Neural progenitor cell (in vitro differentiated cells): ENCODE results near the gene EGFR. TPM values are rescaled to one million over a fixed set of nuclear protein-coding genes. Genes with fewer than 3 reads are reported as not detected.

Experiments used
- DNase-seq: peaks from one replicate; pipeline ENCODE4 v3.0.0-alpha.2; 2016; ENCODE audit warnings: low spot score
- H2AFZ ChIP-seq: fragments of 200-600 bp; sonication (generic); replicated peaks from 2 replicates; pipeline ENCODE4 v1.6.1; 2016; ENCODE audit warnings: antibody characterized with exemption
- H3F3A ChIP-seq: fragments of 200-600 bp; sonication (generic); 2 replicates; pipeline ENCODE4 v1.6.1; 2016; ENCODE audit warnings: antibody characterized with exemption, low read depth
- H3K27ac ChIP-seq: fragments of 200-600 bp; sonication (generic); 2 replicates; pipeline ENCODE4 v1.5.1; 2016; ENCODE audit warnings: mild to moderate bottlenecking
- H3K27me3 ChIP-seq: fragments of 200-600 bp; sonication (generic); 2 replicates; pipeline ENCODE4 v1.6.1; 2016; ENCODE audit warnings: mild to moderate bottlenecking, moderate library complexity
- H3K36me3 ChIP-seq: fragments of 200-600 bp; sonication (generic); 2 replicates; pipeline ENCODE4 v1.5.1; 2016
- H3K4me1 ChIP-seq: fragments of 200-600 bp; sonication (generic); 2 replicates; pipeline ENCODE4 v1.6.1; 2016; ENCODE audit warnings: mixed run types
- H3K4me2 ChIP-seq: fragments of 200-600 bp; sonication (generic); 2 replicates; pipeline ENCODE4 v1.6.1; 2016
- H3K4me3 ChIP-seq: fragments of 200-600 bp; sonication (generic); 2 replicates; pipeline ENCODE4 v1.5.1; 2016
- H3K79me2 ChIP-seq: fragments of 200-600 bp; sonication (generic); 2 replicates; pipeline ENCODE4 v1.6.1; 2016; ENCODE audit warnings: low read depth
- H3K9ac ChIP-seq: fragments of 200-600 bp; sonication (generic); 2 replicates; pipeline ENCODE4 v1.6.1; 2016
- H3K9me3 ChIP-seq: fragments of 200-600 bp; sonication (generic); 2 replicates; pipeline ENCODE4 v1.5.1; 2016; ENCODE audit warnings: low read depth
- H4K20me1 ChIP-seq: fragments of 200-600 bp; sonication (generic); 2 replicates; pipeline ENCODE4 v1.6.1; 2016; ENCODE audit warnings: low read depth
- H3K27ac Mint-ChIP-seq: 3 replicates; pipeline ENCODE4 v1.8.0; 2021; ENCODE audit warnings: mixed read lengths
- H3K27me3 Mint-ChIP-seq: 2 replicates; pipeline ENCODE4 v1.8.0; 2022; ENCODE audit warnings: low read depth, mild to moderate bottlenecking, inconsistent platforms, moderate library complexity, mixed read lengths; ENCODE audit not compliant: insufficient read depth
- H3K36me3 Mint-ChIP-seq: 3 replicates; pipeline ENCODE4 v1.8.0; 2021; ENCODE audit warnings: mixed read lengths
- H3K4me1 Mint-ChIP-seq: 3 replicates; pipeline ENCODE4 v1.8.0; 2021; ENCODE audit warnings: mixed read lengths
- H3K4me3 Mint-ChIP-seq: 3 replicates; pipeline ENCODE4 v1.8.0; 2021; ENCODE audit warnings: mild to moderate bottlenecking, moderate library complexity, mixed read lengths
- H3K9me3 Mint-ChIP-seq: 3 replicates; pipeline ENCODE4 v1.8.0; 2020; ENCODE audit warnings: mixed read lengths
- CTCF ChIP-seq: fragments of 200-600 bp; sonication (generic); IDR thresholded peaks from 2 replicates; pipeline ENCODE4 v1.5.1; 2017; ENCODE audit warnings: antibody characterized with exemption, mild to moderate bottlenecking
- EZH2 ChIP-seq: fragments of 200-600 bp; sonication (generic); IDR thresholded peaks from 2 replicates; pipeline ENCODE4 v1.6.1; 2017; ENCODE audit warnings: antibody characterized with exemption, mild to moderate bottlenecking, moderate library complexity
- EZH2phosphoT487 ChIP-seq: fragments of 200-600 bp; sonication (generic); IDR thresholded peaks from 2 replicates; pipeline ENCODE4 v1.6.1; 2017; ENCODE audit warnings: antibody characterized with exemption
- total RNA-seq: library from RNA; depleted of rRNA; stranded (reverse); fragments of >200 nt; gene quantifications from 2 replicates; pipeline ENCODE4 v1.2.3, GENCODE V29; 2015; ENCODE audit warnings: low replicate concordance

Gene EGFR
- total RNA-seq, 1 donor from 2014 or later: 4.6 TPM

GRCh38 chr7:55145606-55146005 is 126.8 kb downstream of the EGFR start:
- no peak overlapping the region for H3K27ac ChIP-seq
- no peaks in the 10 kb centered on the region for H3K9me3 Mint-ChIP-seq

GRCh38 chr7:55147101-55147500 is 128.3 kb downstream of the EGFR start:
- no peaks in the 10 kb centered on the region for H3K36me3 ChIP-seq
- H3K27ac Mint-ChIP-seq: no peak overlapping the region
- peaks cover 16% of the 10 kb centered on the region for H3K4me1 Mint-ChIP-seq
- no peaks in the 10 kb centered on the region for H3K9me3 Mint-ChIP-seq
- H3K79me2 ChIP-seq: no peaks in the 10 kb centered on the region
- peaks cover 12% of the 10 kb centered on the region for H3K36me3 Mint-ChIP-seq
- no peaks in the 10 kb centered on the region for H3K27me3 Mint-ChIP-seq
- peaks cover 4% of the 10 kb centered on the region for H3F3A ChIP-seq
- no peak overlapping the region for H3K4me3 Mint-ChIP-seq
- TF ChIP-seq EZH2phosphoT487 (no peak), CTCF (no peak), EZH2 (no peak)
- no peak overlapping the region for H3K9ac ChIP-seq
- H3K4me1 ChIP-seq: no peaks in the 10 kb centered on the region
- no peaks in the 10 kb centered on the region for H4K20me1 ChIP-seq
- no peak overlapping the region for H3K4me3 ChIP-seq
- H3K4me2 ChIP-seq: no peak overlapping the region
- H3K9me3 ChIP-seq: no peaks in the 10 kb centered on the region
- no peak for DNase-seq
- H3K27ac ChIP-seq: no peak overlapping the region
- no peak overlapping the region for H2AFZ ChIP-seq
- no peaks in the 10 kb centered on the region for H3K27me3 ChIP-seq

More at GRCh38 chr7:55145606-55146005, 126.8 kb downstream of the EGFR start:
- Histone ChIP-seq H3K9me3 (no peaks in the 10 kb centered on the region), H3F3A (peaks cover 4% of the 10 kb centered on the region), H3K79me2 (no peaks in the 10 kb centered on the region), H3K4me2 (no peak overlapping the region), H3K36me3 (no peaks in the 10 kb centered on the region), H3K9ac (no peak overlapping the region), H3K4me3 (no peak overlapping the region), H4K20me1 (no peaks in the 10 kb centered on the region), H3K27me3 (no peaks in the 10 kb centered on the region), H2AFZ (no peak overlapping the region), H3K4me1 (no peaks in the 10 kb centered on the region)
- Mint-ChIP-seq H3K27me3 (no peaks in the 10 kb centered on the region), H3K4me1 (peaks cover 16% of the 10 kb centered on the region), H3K4me3 (no peak overlapping the region), H3K36me3 (peaks cover 6% of the 10 kb centered on the region), H3K27ac (peak overlapping the region; percentile 40)
- DNase-seq: no peak
- TF ChIP-seq CTCF (no peak), EZH2 (no peak), EZH2phosphoT487 (no peak)

GRCh38 chr7:55147736-55148135 is 128.9 kb downstream of the EGFR start:
- no peaks in the 10 kb centered on the region for H4K20me1 ChIP-seq
- H3K9me3 Mint-ChIP-seq: no peaks in the 10 kb centered on the region
- no peak overlapping the region for H3K4me3 Mint-ChIP-seq
- no peaks in the 10 kb centered on the region for H3K79me2 ChIP-seq
- no peaks in the 10 kb centered on the region for H3K27me3 ChIP-seq
- no peak overlapping the region for H3K9ac ChIP-seq
- no peak overlapping the region for H3K27ac ChIP-seq
- no peak overlapping the region for H3K4me2 ChIP-seq
- H3K36me3 ChIP-seq: no peaks in the 10 kb centered on the region
- no peaks in the 10 kb centered on the region for H3K9me3 ChIP-seq
- H2AFZ ChIP-seq: no peak overlapping the region
- TF ChIP-seq CTCF (no peak), EZH2 (no peak), EZH2phosphoT487 (no peak)
- no peaks in the 10 kb centered on the region for H3K4me1 ChIP-seq
- DNase-seq: no peak
- no peaks in the 10 kb centered on the region for H3K27me3 Mint-ChIP-seq
- H3K4me3 ChIP-seq: no peak overlapping the region
- peaks cover 12% of the 10 kb centered on the region for H3K36me3 Mint-ChIP-seq
- no peak overlapping the region for H3K27ac Mint-ChIP-seq
- peaks cover 4% of the 10 kb centered on the region for H3F3A ChIP-seq
- peaks cover 16% of the 10 kb centered on the region for H3K4me1 Mint-ChIP-seq
